ENCODE results near the gene CAPZB.

Gene CAPZB

DNA sequence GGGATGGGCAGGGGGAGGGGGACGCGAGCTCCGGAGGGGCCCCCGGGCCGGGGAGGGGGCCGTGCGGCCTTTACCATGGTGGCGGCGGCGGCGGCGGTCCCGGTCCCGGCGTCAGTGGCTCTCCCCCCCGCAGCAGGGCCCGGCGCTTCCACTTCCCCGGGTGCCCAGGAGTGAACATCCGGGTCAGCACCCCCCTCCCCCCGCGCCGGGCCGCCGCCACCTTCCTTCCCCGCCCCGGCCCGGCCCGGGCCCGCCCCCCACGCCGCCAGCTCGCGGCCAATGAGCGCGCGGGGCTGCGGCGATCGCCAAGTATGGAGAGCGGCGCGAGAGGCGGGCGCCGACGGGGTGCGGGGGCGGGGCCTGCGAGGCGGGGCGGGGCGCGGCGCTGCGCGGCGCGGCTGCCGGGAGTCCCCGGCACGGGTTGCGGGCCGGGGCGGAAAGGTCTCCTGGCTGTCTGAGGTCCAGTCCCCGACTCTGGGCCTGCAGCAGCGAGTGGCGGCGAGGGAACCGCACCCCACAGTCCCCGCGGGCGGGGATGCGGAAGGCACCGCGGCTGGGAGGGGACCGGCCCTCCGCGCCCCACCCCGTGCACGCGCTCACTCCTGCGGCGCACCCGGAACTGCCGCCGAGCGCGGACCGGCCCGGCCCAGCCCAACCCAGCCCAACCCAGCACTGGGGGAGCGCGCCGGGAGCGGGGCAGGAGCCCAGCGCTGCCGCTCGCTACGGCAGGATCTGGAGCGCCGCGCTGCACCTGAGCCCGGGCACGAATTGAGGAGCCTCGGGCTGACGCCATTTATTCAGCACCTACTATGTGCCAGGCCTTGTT, at the start of gene CAPZB:
CAPZB (minus strand) TSS at position 178 of the 826 bp plus-strand sequence; CDS start at position 77, 101 bp downstream.
- Histone ChIP-seq H3K4me3 (ENCODE audit: low read length) (peak within 1 kb of the TSS; percentile 99), H3K27me3 (replicated peaks; ENCODE audit: insufficient read depth, low read length) (no peaks in the 10 kb centered on the region), H3K9me2 (replicated peaks; ENCODE audit: insufficient read depth, low read length) (no peaks in the 10 kb centered on the region), H3K9me3 (replicated peaks; ENCODE audit: insufficient read depth, low read length) (no peaks in the 10 kb centered on the region), H3F3A (ENCODE audit: insufficient read depth, low read length) (peaks cover 13% of the 10 kb centered on the region; the same call in 1 of the 2 replicates), H2AFZ (ENCODE audit: low read length) (peak within 1 kb of the TSS; percentile 64), H3K4me2 (ENCODE audit: low read depth, low read length) (peak within 1 kb of the TSS; percentile 97), H3K27ac (ENCODE audit: low read length) (peak within 1 kb of the TSS; percentile 77), H4K20me1 (ENCODE audit: insufficient read depth, low read length) (peaks cover 19% of the 10 kb centered on the region), H3K9ac (ENCODE audit: low read length) (peak within 1 kb of the TSS; percentile 90), H3K36me3 (replicated peaks; ENCODE audit: insufficient read depth, low read length) (no peaks in the 10 kb centered on the region), H3K4me1 (ENCODE audit: low read length) (peaks cover 21% of the 10 kb centered on the region), H3K79me2 (ENCODE audit: low read length) (peaks cover 52% of the 10 kb centered on the region)
- peak; percentile 91 for DNase-seq
- no peak for TF ChIP-seq EZH2phosphoT487 (IDR thresholded peaks at IDR 0.05; ENCODE audit: low read length)
- no peak for TF ChIP-seq EZH2 (optimal IDR thresholded peaks at IDR 0.05; ENCODE audit: low read depth, low read length)
- no peak for TF ChIP-seq CTCF (IDR thresholded peaks at IDR 0.05; ENCODE audit: low read length)

GRCh38 chr1:19534281-19534680, 48.9 kb upstream of the CAPZB start:
- H3K4me2 ChIP-seq (ENCODE audit: low read depth, low read length), result no peak overlapping the region
- no peak for TF ChIP-seq EZH2 (optimal IDR thresholded peaks at IDR 0.05; ENCODE audit: low read depth, low read length)
- no peak for TF ChIP-seq EZH2phosphoT487 (IDR thresholded peaks at IDR 0.05; ENCODE audit: low read length)
- no peak for TF ChIP-seq CTCF (IDR thresholded peaks at IDR 0.05; ENCODE audit: low read length)

GRCh38 chr1:19533626-19534025, 48.3 kb upstream of the CAPZB start:
- TF ChIP-seq CTCF (IDR thresholded peaks at IDR 0.05; ENCODE audit: low read length) (no peak), EZH2phosphoT487 (IDR thresholded peaks at IDR 0.05; ENCODE audit: low read length) (no peak), EZH2 (optimal IDR thresholded peaks at IDR 0.05; ENCODE audit: low read depth, low read length) (no peak)
- Histone ChIP-seq H3K9ac (ENCODE audit: low read length) (no peak overlapping the region), H3F3A (ENCODE audit: insufficient read depth, low read length) (no peaks in the 10 kb centered on the region), H3K4me1 (ENCODE audit: low read length) (no peaks in the 10 kb centered on the region), H3K27me3 (replicated peaks; ENCODE audit: insufficient read depth, low read length) (no peaks in the 10 kb centered on the region), H3K27ac (ENCODE audit: low read length) (no peak overlapping the region), H3K4me2 (ENCODE audit: low read depth, low read length) (no peak overlapping the region), H2AFZ (ENCODE audit: low read length) (no peak overlapping the region), H3K4me3 (ENCODE audit: low read length) (no peak overlapping the region), H3K36me3 (replicated peaks; ENCODE audit: insufficient read depth, low read length) (no peaks in the 10 kb centered on the region), H3K79me2 (ENCODE audit: low read length) (no peaks in the 10 kb centered on the region), H3K9me2 (replicated peaks; ENCODE audit: insufficient read depth, low read length) (no peaks in the 10 kb centered on the region), H4K20me1 (ENCODE audit: insufficient read depth, low read length) (no peaks in the 10 kb centered on the region), H3K9me3 (replicated peaks; ENCODE audit: insufficient read depth, low read length) (no peaks in the 10 kb centered on the region)
- no peak for DNase-seq

More at GRCh38 chr1:19534281-19534680, 48.9 kb upstream of the CAPZB start:
- Histone ChIP-seq H3K9ac (ENCODE audit: low read length) (no peak overlapping the region), H3K9me2 (replicated peaks; ENCODE audit: insufficient read depth, low read length) (no peaks in the 10 kb centered on the region), H3K4me1 (ENCODE audit: low read length) (no peaks in the 10 kb centered on the region), H3K79me2 (ENCODE audit: low read length) (no peaks in the 10 kb centered on the region), H3K36me3 (replicated peaks; ENCODE audit: insufficient read depth, low read length) (no peaks in the 10 kb centered on the region), H3F3A (ENCODE audit: insufficient read depth, low read length) (no peaks in the 10 kb centered on the region), H2AFZ (ENCODE audit: low read length) (no peak overlapping the region), H3K9me3 (replicated peaks; ENCODE audit: insufficient read depth, low read length) (no peaks in the 10 kb centered on the region), H4K20me1 (ENCODE audit: insufficient read depth, low read length) (no peaks in the 10 kb centered on the region), H3K27ac (ENCODE audit: low read length) (no peak overlapping the region), H3K27me3 (replicated peaks; ENCODE audit: insufficient read depth, low read length) (no peaks in the 10 kb centered on the region), H3K4me3 (ENCODE audit: low read length) (no peak overlapping the region)
- DNase-seq, result no peak
